ENCODE measurements around the gene DEFB131B. TPM values are rescaled to one million over a fixed set of nuclear protein-coding genes. Genes with fewer than 3 reads are reported as not detected.
"Not testable (repeated sequence)": the region's sequence is repeated elsewhere in the genome, so short reads cannot be mapped to it uniquely, and the experiment has no call there.

The DEFB131B gene
- polyA plus RNA-seq (2011; rRNA removed) (not detected in 2 replicates), polyA minus RNA-seq (2011; rRNA and poly(A)+ RNA removed) (not detected in 2 replicates)

- H3K4me3 ChIP-seq (ENCODE audit: low read depth, low read length); DNase-seq (ENCODE audit: low read depth); H3K36me3 ChIP-seq (ENCODE audit: control insufficient read depth, insufficient read depth, low read length); POLR2A ChIA-PET; H3K27me3 ChIP-seq (ENCODE audit: control insufficient read depth, insufficient read depth, low read length); CTCF ChIA-PET: not testable (repeated sequence)
Measured at GRCh38 chr11:71878059-71878458, at the start of gene DEFB131B. Gene DEFB131B, plus strand, starts transcription at chr11:71878453. Its CDS starts 0 bp downstream, at chr11:71878453.

GRCh38 chr11:71829247-71829646 is 49.0 kb upstream of the DEFB131B start:
- CTCF ChIA-PET; DNase-seq (ENCODE audit: low read depth); H3K4me3 ChIP-seq (ENCODE audit: low read depth, low read length); H3K27me3 ChIP-seq (ENCODE audit: control insufficient read depth, insufficient read depth, low read length); POLR2A ChIA-PET; H3K36me3 ChIP-seq (ENCODE audit: control insufficient read depth, insufficient read depth, low read length): not testable (repeated sequence)

GRCh38 chr11:71829686-71830085 is 48.6 kb upstream of the DEFB131B start:
- H3K4me3 ChIP-seq (ENCODE audit: low read depth, low read length); CTCF ChIA-PET; H3K36me3 ChIP-seq (ENCODE audit: control insufficient read depth, insufficient read depth, low read length); DNase-seq (ENCODE audit: low read depth); H3K27me3 ChIP-seq (ENCODE audit: control insufficient read depth, insufficient read depth, low read length); POLR2A ChIA-PET: not testable (repeated sequence)

- DNase-seq (ENCODE audit: low read depth); H3K36me3 ChIP-seq (ENCODE audit: control insufficient read depth, insufficient read depth, low read length); H3K27me3 ChIP-seq (ENCODE audit: control insufficient read depth, insufficient read depth, low read length); CTCF ChIA-PET; H3K4me3 ChIP-seq (ENCODE audit: low read depth, low read length); POLR2A ChIA-PET: not testable (repeated sequence)
Measured at GRCh38 chr11:71832811-71833210, 45.4 kb upstream of the DEFB131B start, which contains the start of gene DEFB108B. Gene DEFB108B, plus strand, starts transcription at chr11:71833200. Its CDS starts 0 bp downstream, at chr11:71833200.

- CTCF ChIA-PET, result interaction anchor here (0.6 to 1.6 kb wide), 2 partner anchors 21 to 637 kb away, joined by 3 read pairs; no protein-coding TSS in a partner anchor
- H3K27me3 ChIP-seq (ENCODE audit: control insufficient read depth, insufficient read depth, low read length); POLR2A ChIA-PET; H3K36me3 ChIP-seq (ENCODE audit: control insufficient read depth, insufficient read depth, low read length); H3K4me3 ChIP-seq (ENCODE audit: low read depth, low read length); DNase-seq (ENCODE audit: low read depth): not testable (repeated sequence)
Measured at GRCh38 chr11:71842720-71843119, 35.5 kb upstream of the DEFB131B start.

- H3K36me3 ChIP-seq (ENCODE audit: control insufficient read depth, insufficient read depth, low read length); H3K27me3 ChIP-seq (ENCODE audit: control insufficient read depth, insufficient read depth, low read length); H3K4me3 ChIP-seq (ENCODE audit: low read depth, low read length); POLR2A ChIA-PET; CTCF ChIA-PET; DNase-seq (ENCODE audit: low read depth): not testable (repeated sequence)
Measured at GRCh38 chr11:71843355-71843754, 34.9 kb upstream of the DEFB131B start.

- POLR2A ChIA-PET, result no interaction called here
- Histone ChIP-seq H3K4me3 (ENCODE audit: low read depth, low read length) (no peak overlapping the region), H3K36me3 (ENCODE audit: control insufficient read depth, insufficient read depth, low read length) (no peaks in the 10 kb centered on the region), H3K27me3 (ENCODE audit: control insufficient read depth, insufficient read depth, low read length) (no peaks in the 10 kb centered on the region)
- CTCF ChIA-PET, result no interaction called here
- no peak for DNase-seq (ENCODE audit: low read depth)
- TF ChIP-seq CTCF (IDR thresholded peaks at IDR 0.05; ENCODE audit: insufficient read depth, low read depth, low read length), result no peak
Measured at GRCh38 chr11:71843858-71844257, 34.4 kb upstream of the DEFB131B start.

GRCh38 chr11:71853895-71854294 is 24.4 kb upstream of the DEFB131B start:
- H3K4me3 ChIP-seq (ENCODE audit: low read depth, low read length); POLR2A ChIA-PET; CTCF ChIA-PET; DNase-seq (ENCODE audit: low read depth); H3K27me3 ChIP-seq (ENCODE audit: control insufficient read depth, insufficient read depth, low read length); H3K36me3 ChIP-seq (ENCODE audit: control insufficient read depth, insufficient read depth, low read length): not testable (repeated sequence)

GRCh38 chr11:71855880-71856279 is 22.4 kb upstream of the DEFB131B start:
- DNase-seq (ENCODE audit: low read depth); POLR2A ChIA-PET; H3K36me3 ChIP-seq (ENCODE audit: control insufficient read depth, insufficient read depth, low read length); H3K4me3 ChIP-seq (ENCODE audit: low read depth, low read length); H3K27me3 ChIP-seq (ENCODE audit: control insufficient read depth, insufficient read depth, low read length): not testable (repeated sequence)
- CTCF ChIA-PET, result interaction anchor here (0.6 kb wide), 1 partner anchor 575 kb away, joined by 3 read pairs; no protein-coding TSS in a partner anchor

GRCh38 chr11:71860835-71861234 is 17.4 kb upstream of the DEFB131B start:
- H3K27me3 ChIP-seq (ENCODE audit: control insufficient read depth, insufficient read depth, low read length); POLR2A ChIA-PET; DNase-seq (ENCODE audit: low read depth); H3K4me3 ChIP-seq (ENCODE audit: low read depth, low read length); H3K36me3 ChIP-seq (ENCODE audit: control insufficient read depth, insufficient read depth, low read length); CTCF ChIA-PET: not testable (repeated sequence)
